IMR-90 (cell line): ENCODE measurements around the gene RSRC1. TPM values are rescaled to one million over a fixed set of nuclear protein-coding genes. Genes with fewer than 3 reads are reported as not detected.

Source experiments
- ATAC-seq: fragments of 200-7000 bp; cut with Tn5 transposase; 2 replicates; pipeline ENCODE4 v1.9.1; 2020; ENCODE audit warnings: low read depth, mild to moderate bottlenecking, moderate library complexity
- BruUV-seq: library from RNA; stranded (reverse); fragments of 400-500 nt; replicated peaks from 2 replicates; lab custom pipeline; 2021; lab: Mats Ljungman, UMichigan
- CTCF ChIA-PET: fragments of 300-600 bp; formaldehyde crosslinking; extraction: SDS; loops from one replicate; lab custom pipeline; 2021; ENCODE audit warnings: antibody characterized with exemption; lab: Yijun Ruan, JAX
- POLR2A ChIA-PET: fragments of 300-600 bp; sonication (Branson Sonifier 250); formaldehyde crosslinking; loops from one replicate; lab custom pipeline; 2022; ENCODE audit warnings: antibody characterized with exemption; ENCODE audit not compliant: unreplicated experiment; lab: Charles Lee
- DNase-seq: peaks from one replicate; pipeline ENCODE4 v3.0.0; 2013
- H2AFZ ChIP-seq: replicated peaks from 2 replicates; pipeline ENCODE3; 2013; ENCODE audit warnings: low read length, mild to moderate bottlenecking; ENCODE audit not compliant: poor library complexity
- H2AK5ac ChIP-seq: 2 replicates; pipeline ENCODE4 v1.6.1; 2013; ENCODE audit warnings: low read depth, low read length, inconsistent platforms
- H2AK9ac ChIP-seq: replicated peaks from 2 replicates; pipeline ENCODE3; 2013; ENCODE audit warnings: mild to moderate bottlenecking, low read depth, low read length, moderate library complexity; ENCODE audit not compliant: poor library complexity
- H2BK120ac ChIP-seq: 2 replicates; pipeline ENCODE4 v1.6.1; 2013; ENCODE audit warnings: low read depth, low read length, inconsistent platforms
- H2BK15ac ChIP-seq: 3 replicates; pipeline ENCODE4 v1.6.1; 2013; ENCODE audit warnings: low read depth, low read length, inconsistent platforms
- H2BK20ac ChIP-seq: 2 replicates; pipeline ENCODE4 v1.6.1; 2013; ENCODE audit warnings: low read depth, mild to moderate bottlenecking, inconsistent platforms, low read length, moderate library complexity
- H2BK5ac ChIP-seq: 2 replicates; pipeline ENCODE4 v1.6.1; 2013; ENCODE audit warnings: mild to moderate bottlenecking, low read depth, low read length, inconsistent platforms; ENCODE audit not compliant: poor library complexity, severe bottlenecking
- H3K14ac ChIP-seq: replicated peaks from 2 replicates; pipeline ENCODE4 v1.6.1; 2013; ENCODE audit warnings: low read depth, low read length, inconsistent platforms
- H3K18ac ChIP-seq: 2 replicates; pipeline ENCODE4 v1.6.1; 2013; ENCODE audit warnings: low read depth, low read length, control low read depth
- H3K23ac ChIP-seq: 2 replicates; pipeline ENCODE4 v1.6.1; 2013; ENCODE audit warnings: low read depth, low read length, inconsistent platforms
- H3K27ac ChIP-seq: 2 replicates; pipeline ENCODE4 v1.5.1; 2013; ENCODE audit warnings: mild to moderate bottlenecking, control low read depth, low read length; ENCODE audit not compliant: insufficient read depth
- H3K27me3 ChIP-seq: 2 replicates; pipeline ENCODE4 v1.6.1; 2013; ENCODE audit warnings: low read length; ENCODE audit not compliant: control insufficient read depth, insufficient read depth
- H3K36me3 ChIP-seq: 2 replicates; pipeline ENCODE4 v1.6.1; 2013; ENCODE audit warnings: low read length, mixed read lengths; ENCODE audit not compliant: control insufficient read depth, insufficient read depth
- H3K4ac ChIP-seq: 2 replicates; pipeline ENCODE4 v1.6.1; 2013; ENCODE audit warnings: low read depth, low read length, inconsistent platforms
- H3K4me1 ChIP-seq: 2 replicates; pipeline ENCODE4 v1.6.1; 2013; ENCODE audit warnings: low read length, mixed read lengths; ENCODE audit not compliant: control insufficient read depth, insufficient read depth
- H3K4me2 ChIP-seq: 2 replicates; pipeline ENCODE4 v1.6.1; 2013; ENCODE audit warnings: low read depth, mild to moderate bottlenecking, control low read depth, low read length, moderate library complexity
- H3K4me3 ChIP-seq: 2 replicates; pipeline ENCODE4 v1.5.1; 2013; ENCODE audit warnings: low read depth, mild to moderate bottlenecking, control low read depth, low read length, moderate library complexity; ENCODE audit not compliant: insufficient read depth
- H3K56ac ChIP-seq: 2 replicates; pipeline ENCODE4 v1.6.1; 2013; ENCODE audit warnings: low read length, inconsistent platforms; ENCODE audit not compliant: insufficient read depth; ENCODE audit errors: extremely low read depth
- H3K79me1 ChIP-seq, 2 experiments: 2 replicates each; pipeline ENCODE4 v1.6.1; 2013; ENCODE audit warnings: low read length in 2 of 2, inconsistent platforms in 1 of 2, low read depth in 1 of 2
- H3K9ac ChIP-seq: 2 replicates; pipeline ENCODE4 v1.6.1; 2013; ENCODE audit warnings: low read depth, low read length, control low read depth
- H3K9me1 ChIP-seq: 2 replicates; pipeline ENCODE4 v1.6.1; 2013; ENCODE audit warnings: low read length, inconsistent platforms; ENCODE audit not compliant: insufficient read depth
- H3K9me3 ChIP-seq: 2 replicates; pipeline ENCODE4 v1.6.1; 2013; ENCODE audit warnings: low read length; ENCODE audit not compliant: control insufficient read depth, insufficient read depth
- H4K20me1 ChIP-seq: 2 replicates; pipeline ENCODE4 v1.6.1; 2013; ENCODE audit warnings: low read length, inconsistent platforms; ENCODE audit not compliant: insufficient read depth
- H4K5ac ChIP-seq: 2 replicates; pipeline ENCODE4 v1.6.1; 2013; ENCODE audit warnings: mild to moderate bottlenecking, low read depth, low read length, control low read depth
- H4K8ac ChIP-seq, 2 experiments: 2 replicates each; pipeline ENCODE4 v1.6.1; 2013; ENCODE audit warnings: low read depth in 2 of 2, low read length in 2 of 2, control low read depth in 1 of 2, inconsistent platforms in 1 of 2
- H4K91ac ChIP-seq: 2 replicates; pipeline ENCODE4 v1.6.1; 2013; ENCODE audit warnings: low read depth, low read length, inconsistent platforms; ENCODE audit not compliant: insufficient read depth
- CHD1 ChIP-seq: IDR thresholded peaks from 2 replicates; pipeline ENCODE4 v1.6.1; 2012; ENCODE audit warnings: low read depth, low read length, improper control_type of control experiment
- POLR2A ChIP-seq: IDR thresholded peaks from 2 replicates; pipeline ENCODE4 v1.6.1; 2012; ENCODE audit warnings: mild to moderate bottlenecking, low read depth, low read length
- WGBS, 2 experiments: methylation state at CpG; one replicate each; pipeline versions ENCODE4 v1.1.5 to v1.1.7; 2013; ENCODE audit warnings: missing lambda C conversion rate in 2 of 2; ENCODE audit not compliant: insufficient read length in 1 of 2; ENCODE audit errors: extremely low coverage in 2 of 2; 5-methylcytosine and 5-hydroxymethylcytosine counted together
- dilution Hi-C: fragments of 300-500 bp; cut with HindIII; formaldehyde crosslinking; loops from one replicate; pipeline ENCODE4 v1.14.3; 2018; ENCODE audit warnings: low sequenced_read_pairs; ENCODE audit not compliant: unreplicated experiment
- in situ Hi-C: fragments of 300-500 bp; cut with MboI; formaldehyde crosslinking; loops from 3 replicates; pipeline ENCODE4 v1.14.3; 2019; ENCODE audit warnings: low sequenced_read_pairs, inconsistent platforms, mixed read lengths
- intact Hi-C: fragments of 100-400 bp; cut with micrococcal nuclease; formaldehyde crosslinking; loops from 2 replicates; pipeline ENCODE4 v1.10.0; 2022
- polyA plus RNA-seq, 3 experiments: library from polyadenylated mRNA; depleted of rRNA; stranded (reverse); fragments of >200 nt; gene quantifications; 2 replicates each; pipeline ENCODE4 v1.2.3, GENCODE V29; 2012; ENCODE audit warnings: low replicate concordance in 1 of 3
- total RNA-seq: library from RNA; depleted of rRNA; stranded (reverse); fragments of >200 nt; gene quantifications from 2 replicates; pipeline ENCODE4 v1.2.3, GENCODE V29; 2012

Gene RSRC1
- total and polyA plus RNA-seq, 2 of the 4 experiments (the other 2 are of a cell fraction): 3.8 to 41.8 TPM

- dilution Hi-C loops (no loop called here), intact Hi-C loops (no loop called here), in situ Hi-C loops (no loop called here)
- Histone ChIP-seq H3K9me1 (no peaks in the 10 kb centered on the region), H3K79me1 (no peaks in the 10 kb centered on the region), H3K56ac (no peak overlapping the region), H3K4me1 (no peaks in the 10 kb centered on the region), H2BK5ac (no peak overlapping the region), H2AK9ac (no peak overlapping the region), H3K36me3 (no peaks in the 10 kb centered on the region), H4K8ac (no peak overlapping the region), H3K23ac (no peak overlapping the region), H3K14ac (no peak overlapping the region), H4K5ac (no peak overlapping the region), H3K27ac (no peak overlapping the region), H2AFZ (no peak overlapping the region), H3K9ac (no peak overlapping the region), H2BK120ac (no peak overlapping the region), H3K4me2 (no peak overlapping the region), H3K9me3 (no peaks in the 10 kb centered on the region), H4K20me1 (no peaks in the 10 kb centered on the region), H3K4ac (no peak overlapping the region), H3K27me3 (no peaks in the 10 kb centered on the region), H2AK5ac (no peak overlapping the region), H2BK20ac (no peak overlapping the region), H3K18ac (no peak overlapping the region), H3K4me3 (no peak overlapping the region), H2BK15ac (no peak overlapping the region), H4K91ac (no peak overlapping the region)
- TF ChIP-seq POLR2A (no peak), CHD1 (no peak)
- no TSS peak for BruUV-seq
- WGBS, 2 experiments: no CpG with 5 or more reads among the region's 2 CpGs
- ATAC-seq (no peak), DNase-seq (no peak)
- CTCF ChIA-PET: no interaction called here
- POLR2A ChIA-PET: no interaction called here
Measured at GRCh38 chr3:158295771-158296170, 185.9 kb downstream of the RSRC1 start.
